CD1c-positive myeloid dendritic cell (primary cell): ENCODE results near the gene PIM2.
"Not testable (repeated sequence)": the region's sequence is repeated elsewhere in the genome, so short reads cannot be mapped to it uniquely, and the experiment has no call there.

Source experiments
- DNase-seq: peaks from one replicate; pipeline ENCODE4 v3.0.0-alpha.2; 2016; ENCODE audit errors: extremely low spot score

The PIM2 gene

GRCh38 chrX:48872017-48872416, 46.8 kb downstream of the PIM2 start:
- DNase-seq, result not testable (repeated sequence)

GRCh38 chrX:48864210-48864609, 54.6 kb downstream of the PIM2 start:
- no peak for DNase-seq
